Neural progenitor cell (in vitro differentiated cells): ENCODE data around the gene ITPR2.

Experiments
- EZH2 ChIP-seq: fragments of 200-600 bp; sonication (generic); IDR thresholded peaks from 2 replicates; pipeline ENCODE4 v1.6.1; 2017; ENCODE audit warnings: antibody characterized with exemption, mild to moderate bottlenecking, moderate library complexity
- EZH2phosphoT487 ChIP-seq: fragments of 200-600 bp; sonication (generic); IDR thresholded peaks from 2 replicates; pipeline ENCODE4 v1.6.1; 2017; ENCODE audit warnings: antibody characterized with exemption
- TF ChIP-seq, protein P1 (sequence below): fragments of 200-600 bp; sonication (generic); IDR thresholded peaks from 2 replicates; pipeline ENCODE4 v1.5.1; 2017; ENCODE audit warnings: antibody characterized with exemption, mild to moderate bottlenecking

DNA sequence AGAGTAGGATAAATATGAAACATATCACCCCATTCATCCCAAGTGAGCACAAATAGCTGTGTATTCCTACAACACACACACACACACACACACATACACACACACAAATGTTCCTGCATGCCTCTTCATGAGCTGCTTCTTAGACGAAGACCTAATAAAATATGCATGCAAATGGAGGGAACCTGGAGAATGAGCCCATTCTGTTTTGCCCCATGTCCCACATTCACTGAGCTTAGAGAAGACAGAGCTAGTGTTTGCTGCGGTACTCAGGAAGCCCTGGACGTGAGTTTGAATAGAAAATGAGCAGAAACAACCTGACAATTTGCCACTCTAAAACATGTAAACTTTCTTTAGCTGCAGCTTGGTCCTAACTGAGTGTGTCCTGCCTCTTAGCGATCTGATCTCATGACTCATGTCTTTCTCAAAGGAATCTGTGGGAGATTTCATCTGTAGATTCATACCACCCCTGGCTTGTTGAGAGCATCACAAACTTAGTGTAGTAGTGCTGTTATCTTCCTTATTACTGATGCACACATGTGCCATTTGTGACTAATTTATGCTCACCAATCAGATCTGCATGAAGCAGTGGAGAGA is 86.8 kb downstream of the ITPR2 start:
- TF ChIP-seq, protein P1, sequence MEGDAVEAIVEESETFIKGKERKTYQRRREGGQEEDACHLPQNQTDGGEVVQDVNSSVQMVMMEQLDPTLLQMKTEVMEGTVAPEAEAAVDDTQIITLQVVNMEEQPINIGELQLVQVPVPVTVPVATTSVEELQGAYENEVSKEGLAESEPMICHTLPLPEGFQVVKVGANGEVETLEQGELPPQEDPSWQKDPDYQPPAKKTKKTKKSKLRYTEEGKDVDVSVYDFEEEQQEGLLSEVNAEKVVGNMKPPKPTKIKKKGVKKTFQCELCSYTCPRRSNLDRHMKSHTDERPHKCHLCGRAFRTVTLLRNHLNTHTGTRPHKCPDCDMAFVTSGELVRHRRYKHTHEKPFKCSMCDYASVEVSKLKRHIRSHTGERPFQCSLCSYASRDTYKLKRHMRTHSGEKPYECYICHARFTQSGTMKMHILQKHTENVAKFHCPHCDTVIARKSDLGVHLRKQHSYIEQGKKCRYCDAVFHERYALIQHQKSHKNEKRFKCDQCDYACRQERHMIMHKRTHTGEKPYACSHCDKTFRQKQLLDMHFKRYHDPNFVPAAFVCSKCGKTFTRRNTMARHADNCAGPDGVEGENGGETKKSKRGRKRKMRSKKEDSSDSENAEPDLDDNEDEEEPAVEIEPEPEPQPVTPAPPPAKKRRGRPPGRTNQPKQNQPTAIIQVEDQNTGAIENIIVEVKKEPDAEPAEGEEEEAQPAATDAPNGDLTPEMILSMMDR = no peak
- TF ChIP-seq EZH2phosphoT487 (no peak), EZH2 (no peak)
